Fibroblast of lung (primary cell): ENCODE data around the gene NEK2.
"Not testable (repeated sequence)": the region's sequence is repeated elsewhere in the genome, so short reads cannot be mapped to it uniquely, and the experiment has no call there.

Experiments used
- CTCF ChIP-seq, 2 donors: IDR thresholded peaks in 1 of 2; conservative IDR thresholded peaks in 1 of 2; 1 replicate in 1 of 2; 2 replicates in 1 of 2; pipeline ENCODE4 v1.5.1; 2011 to 2012; ENCODE audit warnings: low read length in 2 of 2, control low read depth in 1 of 2, inconsistent platforms in 1 of 2, low read depth in 1 of 2, mild to moderate bottlenecking in 1 of 2
- EZH2 ChIP-seq: IDR thresholded peaks from 2 replicates; pipeline ENCODE4 v1.5.1; 2012; ENCODE audit warnings: low read length, control low read depth, mild to moderate bottlenecking; ENCODE audit errors: missing control alignments

- TF ChIP-seq CTCF (conservative IDR thresholded peaks at IDR 0.05 in 1 of 2, IDR thresholded peaks at IDR 0.05 in 1 of 2; ENCODE audit: low read depth in 1 of 2, low read length in 2 of 2); EZH2: not testable (repeated sequence)
These were observed 6.8 kb upstream of the NEK2 start for GRCh38 chr1:211682186-211682585.
